Spleen (tissue), 11 donors: ENCODE results near the gene HIVEP3. TPM values are rescaled to one million over a fixed set of nuclear protein-coding genes. Genes with fewer than 3 reads are reported as not detected.

Source experiments
- DNase-seq: peaks from one replicate; pipeline ENCODE4 v3.0.0-alpha.2; 2020
- H3K27ac ChIP-seq, 8 donors: fragments of 200-600 bp; sonication (generic) in 7 of 8; 1 replicate in 4 of 8; 2 replicates in 4 of 8; pipeline versions ENCODE4 v1.5.0 to v1.8.0; 2016 to 2021; ENCODE audit warnings: inconsistent platforms in 4 of 8, mild to moderate bottlenecking in 4 of 8, moderate library complexity in 1 of 8
- H3K27me3 ChIP-seq, 7 donors: fragments of 200-600 bp; sonication (generic) in 6 of 7; replicated peaks in 1 of 7; 1 replicate in 4 of 7; 2 replicates in 3 of 7; pipeline versions ENCODE4 v1.5.0 to v1.8.0; 2016 to 2021; ENCODE audit warnings: inconsistent platforms in 3 of 7, mild to moderate bottlenecking in 1 of 7
- H3K36me3 ChIP-seq, 6 donors: fragments of 200-600 bp; sonication (generic) in 5 of 6; 1 replicate in 4 of 6; 2 replicates in 2 of 6; pipeline versions ENCODE4 v1.5.0 to v1.8.0; 2016 to 2021; ENCODE audit warnings: inconsistent platforms in 2 of 6
- H3K4me1 ChIP-seq, 6 donors: fragments of 200-600 bp; sonication (generic) in 5 of 6; 1 replicate in 3 of 6; 2 replicates in 3 of 6; pipeline versions ENCODE4 v1.5.0 to v1.8.0; 2016 to 2021; ENCODE audit warnings: inconsistent platforms in 3 of 6
- H3K4me3 ChIP-seq, 8 donors: fragments of 200-600 bp; sonication (generic) in 7 of 8; 1 replicate in 4 of 8; 2 replicates in 4 of 8; pipeline versions ENCODE4 v1.5.0 to v1.8.0; 2016 to 2021; ENCODE audit warnings: inconsistent platforms in 4 of 8, mild to moderate bottlenecking in 4 of 8, moderate library complexity in 2 of 8
- H3K9me3 ChIP-seq, 8 donors: fragments of 200-600 bp; sonication (generic) in 7 of 8; 1 replicate in 4 of 8; 2 replicates in 4 of 8; pipeline versions ENCODE4 v1.5.0 to v1.8.0; 2016 to 2021; ENCODE audit warnings: inconsistent platforms in 4 of 8
- CTCF ChIP-seq, 11 experiments: fragments of 200-600 bp in 7 of 11; fragments of 450-650 bp in 4 of 11; sonication (generic) in 4 of 11; IDR thresholded peaks in 8 of 11; conservative IDR thresholded peaks in 3 of 11; 1 replicate in 7 of 11; 2 replicates in 4 of 11; pipeline versions ENCODE4 v1.4.0 to v1.8.0; 2016 to 2021; ENCODE audit warnings: antibody characterized with exemption in 11 of 11, inconsistent platforms in 4 of 11, mild to moderate bottlenecking in 1 of 11
- POLR2A ChIP-seq, 3 donors: fragments of 450-650 bp; IDR thresholded peaks; one replicate each; pipeline ENCODE4 v1.5.1; 2017; ENCODE audit warnings: antibody characterized with exemption in 3 of 3, mild to moderate bottlenecking in 1 of 3
- POLR2AphosphoS5 ChIP-seq, 3 donors: sonication (generic); formaldehyde crosslinking; IDR thresholded peaks; one replicate each; pipeline ENCODE4 v1.5.1; 2017; ENCODE audit warnings: antibody characterized with exemption in 3 of 3
- WGBS, 5 donors: extraction: QIAGEN DNeasy Blood & Tissue Kit in 3 of 5; methylation state at CpG; one replicate each; pipeline versions ENCODE4 v1.1.5 to v1.1.7; 2013 to 2018; 5-methylcytosine and 5-hydroxymethylcytosine counted together
- intact Hi-C: fragments of 100-400 bp; cut with DNase I; formaldehyde crosslinking; loops from one replicate; pipeline ENCODE4 v1.15.0; 2023; ENCODE audit warnings: low total_unique reads
- polyA plus RNA-seq, 3 donors: library from polyadenylated mRNA; stranded (reverse); fragments of 200-250 nt; gene quantifications; one replicate each; pipeline ENCODE4 v1.2.1, GENCODE V29; 2013
- total RNA-seq, 7 donors: library from RNA; depleted of rRNA in 3 of 7; stranded (reverse); fragments of >200 nt in 3 of 7; fragmentation: NEBNext Ultra II Directional in 4 of 7; extraction: Animal tissue kit (Norgen Biotek cat#: 25700) in 4 of 7; gene quantifications; one replicate each; pipeline versions ENCODE4 v1.1.0 to v1.2.1, GENCODE V29; 2016 to 2021
- donor health status: healthy with polysubstance abuse.
- donor health status: DM: no; HTN: no; CAD: no; lungs with moderate emphysema.
- donor health status: DM: no; HTN: no; CAD: no.
- donor health status: Bipolar disorder and iron deficiency.
- donor health status: healthy.
- donor health status: DM: no; HTN: no; CAD: no.
- donor health status: DM: yes; HTN: yes; CAD: no.

HIVEP3 gene
- total and polyA plus RNA-seq, 10 donors = 2.4 to 21.2 (median 8.2) TPM

- Histone ChIP-seq H3K9me3 (no peaks in the 10 kb centered on the region), H3K4me3 (no peak overlapping the region), H3K36me3 (no peaks in the 10 kb centered on the region), H3K27ac (no peak overlapping the region), H3K27me3 (peaks cover 0 to 41% (median 0%) of the 10 kb centered on the region in 7 donors), H3K4me1 (peaks cover 10 to 46% (median 23%) of the 10 kb centered on the region in 6 donors)
- intact Hi-C loops = no loop called here
- peak; percentile 50 for DNase-seq
- TF ChIP-seq POLR2AphosphoS5 (IDR thresholded peaks at IDR 0.05) = no peak
- no peak for TF ChIP-seq POLR2A (IDR thresholded peaks at IDR 0.05)
- 80 to 93% (median 86%) methylated on average over 21 of the region's 21 CpGs for WGBS, 5 donors
Measured at GRCh38 chr1:41483001-41483850, 435.5 kb downstream of the HIVEP3 start.

DNA sequence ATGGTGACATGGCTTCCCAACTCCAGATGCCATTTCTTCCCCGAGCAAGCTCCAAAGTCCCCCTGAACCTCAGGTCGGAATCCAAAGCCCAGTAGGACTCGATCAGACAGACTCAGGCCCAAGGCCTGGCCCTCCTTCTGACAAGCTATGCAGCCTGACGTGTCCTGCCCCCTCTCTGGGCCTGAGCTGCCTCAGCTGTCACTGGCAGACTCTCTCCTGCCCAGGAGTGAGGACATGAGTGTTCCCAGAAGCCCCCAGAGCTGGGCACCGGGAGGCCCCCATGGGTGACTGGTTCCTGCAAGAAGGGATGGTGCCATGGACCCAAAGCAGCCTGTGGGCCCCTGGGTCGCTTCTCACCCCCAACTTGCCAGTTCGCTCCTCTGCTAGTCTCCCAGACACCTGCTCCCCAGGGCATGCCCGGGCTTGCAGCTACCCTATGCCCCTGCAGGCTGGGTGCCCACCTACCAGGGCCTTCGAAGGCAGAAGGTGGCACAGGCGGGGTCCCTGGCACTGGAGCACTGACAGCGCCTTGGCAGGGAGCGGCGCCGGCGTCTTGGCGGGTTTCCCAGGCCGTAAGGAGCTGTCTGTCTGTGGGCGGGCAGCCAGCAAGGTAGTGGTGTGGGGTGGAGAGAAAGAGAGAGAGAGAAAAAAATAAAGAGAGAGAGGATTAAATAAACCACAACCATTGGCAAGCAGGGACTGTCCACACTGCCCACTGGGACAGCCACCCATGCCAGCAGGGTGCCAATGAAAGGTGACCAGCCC, 436.5 kb downstream of the HIVEP3 start:
- H3K9me3 ChIP-seq = no peaks in the 10 kb centered on the region
- WGBS, 5 donors = 78 to 85% (median 83%) methylated on average over 15 to 18 of the region's 18 CpGs
- H3K4me1 ChIP-seq = peaks cover 10 to 51% (median 24%) of the 10 kb centered on the region in 6 donors
- DNase-seq = peak; percentile 61
- intact Hi-C loops = no loop called here
- no peak overlapping the region for H3K27ac ChIP-seq
- no peaks in the 10 kb centered on the region for H3K36me3 ChIP-seq
- no peak overlapping the region for H3K4me3 ChIP-seq
- TF ChIP-seq POLR2A (IDR thresholded peaks at IDR 0.05) (no peak), CTCF (IDR thresholded peaks at IDR 0.05 in 8 of 11, conservative IDR thresholded peaks at IDR 0.05 in 3 of 11) (no peak), POLR2AphosphoS5 (IDR thresholded peaks at IDR 0.05) (no peak)
- H3K27me3 ChIP-seq = peaks cover 0 to 30% (median 0%) of the 10 kb centered on the region in 7 donors

DNA sequence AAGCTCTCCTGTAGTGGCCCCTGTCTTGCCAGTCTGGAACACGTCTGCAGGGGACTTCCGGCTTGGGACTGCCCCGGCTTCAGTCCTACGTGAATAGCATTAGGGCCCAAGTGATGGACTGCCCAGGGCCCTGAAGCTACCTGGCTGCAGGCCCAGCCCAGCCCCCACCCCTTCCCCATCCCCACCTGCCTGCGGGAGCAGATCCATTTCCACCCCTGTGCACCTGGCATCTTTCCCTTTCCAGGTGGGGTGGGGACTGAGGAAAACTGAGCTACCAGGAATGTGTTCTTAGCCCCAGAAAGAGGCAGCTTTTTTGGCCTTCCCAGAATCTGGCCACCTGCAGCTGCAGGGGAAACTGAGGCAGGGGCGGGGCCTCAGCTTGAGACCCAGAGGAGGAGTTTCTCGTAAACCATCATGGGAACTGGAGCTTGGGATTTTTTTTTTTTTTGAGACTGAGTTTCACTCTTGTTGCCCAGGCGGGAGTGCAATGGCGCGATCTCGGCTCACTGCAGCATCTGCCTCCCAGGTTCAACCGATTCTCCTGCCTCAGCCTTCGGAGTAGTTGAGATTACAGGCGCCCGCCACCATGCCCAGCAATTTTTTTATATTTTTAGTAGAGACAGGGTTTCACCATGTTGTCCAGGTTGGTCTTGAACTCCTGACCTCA, 437.5 kb downstream of the HIVEP3 start:
- Histone ChIP-seq H3K36me3 (no peaks in the 10 kb centered on the region), H3K27ac (no peak overlapping the region), H3K27me3 (peaks cover 0 to 21% (median 0%) of the 10 kb centered on the region in 7 donors), H3K4me3 (no peak overlapping the region), H3K9me3 (no peaks in the 10 kb centered on the region), H3K4me1 (peaks cover 10 to 51% (median 23%) of the 10 kb centered on the region in 6 donors)
- intact Hi-C loops = no loop called here
- TF ChIP-seq POLR2AphosphoS5 (IDR thresholded peaks at IDR 0.05) = no peak
- no peak for TF ChIP-seq POLR2A (IDR thresholded peaks at IDR 0.05)
- no peak for TF ChIP-seq CTCF (IDR thresholded peaks at IDR 0.05 in 8 of 11, conservative IDR thresholded peaks at IDR 0.05 in 3 of 11)
- peak; percentile 44 for DNase-seq
- 88 to 93% (median 90%) methylated on average over 12 to 15 of the region's 15 CpGs for WGBS, 5 donors

DNA sequence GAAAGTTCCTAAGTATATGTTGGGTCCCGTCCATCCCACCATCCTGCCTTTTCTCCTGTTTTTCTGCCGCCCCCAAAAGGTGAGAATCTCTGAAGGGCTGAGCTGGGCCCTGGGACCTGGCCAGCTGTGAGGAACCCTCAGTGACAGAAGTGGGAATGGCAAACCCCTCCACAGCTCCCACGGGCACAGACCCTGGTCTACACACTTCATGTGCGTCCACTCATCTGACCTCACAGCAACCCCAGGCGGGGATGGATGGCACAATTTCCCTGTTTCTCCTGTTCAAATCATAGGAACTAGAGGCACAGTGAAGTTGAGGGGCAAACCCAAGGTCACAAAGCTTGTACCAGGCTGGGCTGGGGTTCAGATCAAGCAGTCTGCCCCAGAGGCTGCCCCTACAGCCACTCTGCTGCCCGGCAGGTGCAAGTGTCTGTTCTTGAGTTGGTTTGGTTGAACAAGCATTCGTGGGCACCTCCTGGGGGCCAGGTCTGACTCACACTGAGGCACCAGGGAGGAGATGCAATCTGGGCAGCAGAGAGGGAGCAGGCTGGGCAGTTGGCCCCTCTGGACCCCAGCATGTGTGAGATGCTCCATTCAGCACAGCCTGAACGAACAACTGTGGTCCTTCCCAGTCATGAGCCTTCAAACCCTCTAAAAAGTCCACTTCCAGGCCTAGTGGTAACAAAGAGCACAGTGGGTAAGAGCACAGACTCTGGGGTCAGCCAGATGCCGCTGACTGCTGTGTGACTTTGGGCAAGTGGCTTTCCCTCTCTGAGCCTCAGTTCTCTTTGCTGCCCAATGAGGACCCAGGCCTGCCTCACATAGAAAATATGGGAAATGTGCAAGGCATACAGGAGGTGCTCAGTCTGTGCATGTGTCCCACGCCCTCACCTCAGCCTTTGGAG, 438.3 kb downstream of the HIVEP3 start:
- Histone ChIP-seq H3K4me1 (peaks cover 6 to 50% (median 16%) of the 10 kb centered on the region in 6 donors), H3K27ac (no peak overlapping the region), H3K27me3 (peaks cover 0 to 15% (median 0%) of the 10 kb centered on the region in 7 donors), H3K4me3 (no peak overlapping the region), H3K36me3 (no peaks in the 10 kb centered on the region), H3K9me3 (no peaks in the 10 kb centered on the region)
- intact Hi-C loops = no loop called here
- TF ChIP-seq CTCF (IDR thresholded peaks at IDR 0.05 in 8 of 11, conservative IDR thresholded peaks at IDR 0.05 in 3 of 11) = no peak
- no peak for TF ChIP-seq POLR2A (IDR thresholded peaks at IDR 0.05)
- no peak for TF ChIP-seq POLR2AphosphoS5 (IDR thresholded peaks at IDR 0.05)
- DNase-seq = peak; percentile 41
- 89 to 95% (median 91%) methylated on average over 7 to 10 of the region's 10 CpGs for WGBS, 5 donors
